Eye (tissue), 1 donor: ENCODE measurements around the gene BUD31.
"Not testable (repeated sequence)": the region's sequence is repeated elsewhere in the genome, so short reads cannot be mapped to it uniquely, and the experiment has no call there.

ENCODE experiments used
- DNase-seq: peaks from one replicate; pipeline ENCODE4 v3.0.0-alpha.2; 2015

Gene BUD31

GRCh38 chr7:99380823-99381663 is 27.7 kb upstream of the BUD31 start:
- no peak for DNase-seq

DNA sequence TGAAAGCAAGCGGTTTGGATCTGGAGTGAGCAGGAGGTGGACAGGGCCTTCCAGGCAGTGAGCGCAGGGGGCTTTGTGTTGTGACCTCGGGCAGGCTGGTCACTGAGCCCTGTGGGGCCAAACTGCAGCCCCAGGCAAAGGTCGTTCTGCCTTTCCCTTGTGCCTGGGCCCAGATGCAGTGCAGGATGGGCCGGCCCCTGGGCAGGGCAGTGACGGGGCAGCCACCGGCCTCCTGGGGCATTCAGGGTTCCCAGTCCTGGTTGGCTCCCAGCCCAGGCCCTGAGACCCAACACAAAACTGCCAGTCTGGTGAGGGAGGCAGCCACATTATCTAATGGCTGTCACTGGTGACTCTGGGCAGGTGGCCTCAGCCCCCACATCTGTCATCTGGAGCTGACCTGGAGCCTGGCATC is 27.1 kb upstream of the BUD31 start:
- DNase-seq, result no peak

DNA sequence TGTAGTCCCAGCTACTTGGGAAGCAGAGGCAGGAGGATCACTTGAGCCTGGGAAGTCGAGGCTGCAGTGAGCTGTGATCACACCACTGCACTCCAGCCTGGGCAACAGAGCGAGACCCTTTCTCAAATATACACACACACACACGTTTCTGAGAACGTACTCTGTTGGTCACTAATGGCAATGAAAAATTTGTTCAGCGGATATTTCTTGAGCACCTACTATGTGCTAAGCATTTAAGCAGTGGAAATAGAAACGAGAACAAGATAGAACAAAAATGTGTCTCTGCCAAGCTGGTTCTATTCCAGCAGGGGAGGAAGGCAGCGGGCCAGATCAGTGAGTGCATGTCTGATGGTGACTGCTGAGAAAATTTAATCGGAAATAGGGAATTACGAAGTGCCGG is 25.6 kb upstream of the BUD31 start:
- no peak for DNase-seq

- DNase-seq, result no peak
Measured at GRCh38 chr7:99383791-99384370, 24.9 kb upstream of the BUD31 start.

DNA sequence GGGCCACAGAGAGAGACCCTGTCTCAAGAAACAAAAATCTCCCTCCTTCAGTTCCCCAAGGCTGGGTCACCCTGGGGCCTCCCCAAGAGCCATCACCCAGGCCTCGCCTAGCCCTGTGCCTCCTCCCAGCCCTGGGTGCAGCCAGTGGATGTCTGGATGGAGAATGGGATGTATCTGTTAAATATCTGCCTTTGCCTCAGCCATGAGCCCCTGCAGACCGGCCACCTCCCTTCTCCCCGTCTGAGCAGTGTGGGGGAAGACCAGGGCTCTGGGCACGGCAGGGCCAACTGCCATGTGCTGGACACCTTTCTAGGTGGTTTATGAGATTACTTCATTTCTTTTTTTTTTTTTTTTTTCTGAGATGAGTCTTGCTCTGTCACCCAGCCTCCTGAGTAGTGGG is 24.2 kb upstream of the BUD31 start:
- DNase-seq, result no peak

DNA sequence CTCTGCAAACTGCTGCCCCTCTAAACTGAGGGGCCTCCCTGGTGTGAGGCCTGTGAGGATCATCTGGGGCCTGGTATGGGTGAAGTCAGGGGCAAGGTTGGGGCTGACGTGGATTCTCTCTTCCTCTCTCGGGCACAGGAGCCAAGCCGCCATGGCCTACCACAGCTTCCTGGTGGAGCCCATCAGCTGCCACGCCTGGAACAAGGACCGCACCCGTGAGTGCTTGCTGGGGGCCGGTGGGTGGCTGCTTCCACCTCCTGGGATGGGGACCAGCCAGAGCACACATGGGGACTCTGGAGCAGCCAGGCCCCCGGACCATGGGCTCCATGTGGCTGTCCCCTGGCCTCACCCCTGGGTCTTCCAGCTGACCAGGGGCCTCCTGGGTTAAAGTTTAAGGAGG is 23.2 kb upstream of the BUD31 start:
- DNase-seq, result no peak

DNA sequence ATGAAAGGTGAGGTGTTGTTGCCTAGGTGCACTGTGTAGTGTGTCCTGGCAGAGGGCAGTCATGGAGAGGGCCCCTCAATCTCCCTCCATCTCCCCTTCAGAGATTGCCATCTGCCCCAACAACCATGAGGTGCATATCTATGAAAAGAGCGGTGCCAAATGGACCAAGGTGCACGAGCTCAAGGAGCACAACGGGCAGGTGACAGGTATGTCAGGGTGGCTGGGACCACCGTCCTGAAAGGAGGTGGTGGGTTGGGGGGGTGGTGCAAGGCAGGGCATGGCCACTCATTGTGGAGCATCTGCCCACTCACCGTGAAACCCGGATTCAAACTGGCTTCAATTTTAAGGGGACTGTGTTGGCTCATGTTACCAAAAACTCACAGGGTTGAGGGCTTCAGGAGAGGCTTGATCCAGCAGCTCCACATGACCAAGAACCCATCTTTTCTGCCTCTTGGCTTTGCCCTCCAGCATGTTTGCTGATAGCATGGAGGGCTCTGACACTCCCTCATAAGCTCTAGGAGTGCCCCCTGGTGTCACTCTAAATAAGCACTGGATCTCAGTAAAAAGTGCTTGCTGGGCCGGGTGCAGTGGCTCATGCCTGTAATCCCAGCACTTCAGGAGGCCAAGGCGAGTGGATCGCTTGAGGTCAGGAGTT is 22.1 kb upstream of the BUD31 start:
- no peak for DNase-seq

- DNase-seq, result not testable (repeated sequence)
Measured at GRCh38 chr7:99387239-99387635, 21.5 kb upstream of the BUD31 start.

- DNase-seq, result no peak
Measured at GRCh38 chr7:99387912-99388311, 20.9 kb upstream of the BUD31 start.

DNA sequence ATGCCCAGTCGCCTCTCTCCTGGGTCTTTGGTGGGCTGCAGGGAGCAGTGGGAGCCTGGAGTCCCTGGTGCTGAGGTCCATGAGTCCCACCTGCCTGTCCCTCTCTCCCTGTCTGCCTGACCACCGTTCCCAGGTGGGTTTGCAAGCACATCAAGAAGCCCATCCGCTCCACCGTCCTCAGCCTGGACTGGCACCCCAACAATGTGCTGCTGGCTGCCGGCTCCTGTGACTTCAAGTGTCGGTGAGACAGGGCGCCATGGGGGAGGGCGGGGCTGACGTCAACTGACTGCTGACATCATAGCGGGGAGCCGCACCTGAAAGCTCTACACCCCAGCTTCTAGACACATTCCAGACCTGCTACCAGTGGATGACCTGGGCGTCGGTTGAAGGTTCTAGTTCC is 19.0 kb upstream of the BUD31 start:
- no peak for DNase-seq

DNA sequence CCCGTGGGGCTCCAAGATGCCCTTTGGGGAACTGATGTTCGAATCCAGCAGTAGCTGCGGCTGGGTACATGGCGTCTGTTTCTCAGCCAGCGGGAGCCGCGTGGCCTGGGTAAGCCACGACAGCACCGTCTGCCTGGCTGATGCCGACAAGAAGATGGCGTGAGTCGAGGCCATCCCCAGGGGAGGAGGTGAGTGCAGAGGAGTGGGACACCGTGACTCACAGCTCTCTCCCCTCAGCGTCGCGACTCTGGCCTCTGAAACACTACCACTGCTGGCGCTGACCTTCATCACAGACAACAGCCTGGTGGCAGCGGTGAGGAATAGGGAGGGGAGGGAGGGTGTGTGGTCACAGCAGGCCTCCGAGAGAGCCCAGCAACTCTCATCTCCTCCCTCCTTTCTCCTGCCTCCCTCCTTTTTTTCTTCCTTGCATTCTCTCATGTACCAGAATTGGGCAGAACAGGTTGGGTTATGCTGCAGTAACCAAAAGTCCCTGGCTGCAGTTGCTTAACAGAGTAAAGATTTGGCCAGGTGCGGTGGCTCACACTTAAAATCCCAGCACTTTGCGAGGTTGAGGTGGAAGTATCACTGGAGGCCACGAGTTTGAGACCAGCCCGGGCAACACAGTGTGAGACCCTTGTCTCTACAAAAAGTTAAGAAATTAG is 17.7 kb upstream of the BUD31 start:
- peak; percentile 21 for DNase-seq

DNA sequence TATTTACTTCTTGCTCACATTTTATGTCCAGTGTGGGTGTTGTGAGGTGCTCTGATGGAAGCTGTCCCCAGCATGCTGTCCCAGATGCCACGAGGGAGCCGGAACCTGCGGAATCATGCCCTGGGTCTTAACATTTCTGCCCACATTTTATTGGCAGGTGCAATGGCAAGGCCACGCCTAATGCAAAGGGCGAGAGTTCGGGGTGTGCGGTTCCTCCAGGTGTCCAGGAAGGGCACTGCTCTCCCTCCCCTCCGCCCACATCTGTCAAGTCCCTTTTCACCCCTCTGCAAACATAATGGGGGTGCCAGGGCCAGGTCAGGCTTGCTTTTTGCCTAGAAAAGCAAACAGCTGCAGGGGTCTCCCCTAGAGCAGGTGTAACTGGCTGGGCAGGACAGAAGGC is 16.7 kb upstream of the BUD31 start:
- DNase-seq, result no peak

GRCh38 chr7:99392659-99393354 is 16.0 kb upstream of the BUD31 start:
- DNase-seq, result peak; percentile 87

DNA sequence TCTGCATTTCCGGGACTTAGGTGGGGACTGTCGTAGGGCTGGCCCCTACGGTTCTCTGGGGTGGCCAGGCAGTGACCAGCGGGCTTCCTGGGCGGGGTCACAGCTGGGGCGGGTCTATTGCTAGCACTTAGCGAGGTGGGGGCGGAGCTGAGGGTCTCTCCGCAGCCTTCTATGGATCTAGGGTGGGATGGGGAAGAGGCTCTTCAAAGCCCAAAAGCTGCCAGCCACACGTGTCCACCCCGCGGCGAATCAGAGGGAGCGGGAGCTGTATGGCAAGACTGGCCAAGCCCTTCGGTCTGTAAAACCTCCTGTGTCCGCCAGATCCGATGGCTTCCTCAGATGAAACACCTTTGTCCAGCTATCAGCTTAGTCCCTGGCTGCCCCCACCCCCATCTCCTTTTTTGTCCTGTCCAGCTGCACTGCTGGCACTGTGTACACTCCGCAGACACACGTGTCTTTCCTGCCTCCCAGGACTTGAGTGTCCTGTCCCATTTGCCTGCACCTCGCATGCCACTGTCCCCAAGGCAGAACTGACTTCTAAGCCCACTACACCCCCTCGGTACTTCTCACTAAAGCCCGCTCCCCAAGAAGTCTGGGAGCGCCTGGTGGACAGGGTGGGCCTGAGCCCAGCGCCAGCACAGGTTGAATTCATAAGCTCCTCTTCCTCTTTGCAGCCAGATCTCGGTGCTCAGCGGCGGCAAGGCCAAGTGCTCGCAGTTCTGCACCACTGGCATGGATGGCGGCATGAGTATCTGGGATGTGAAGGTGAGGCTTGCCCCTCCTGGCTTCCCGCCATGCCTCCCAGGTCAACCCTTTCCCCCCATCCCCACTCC is 15.2 kb upstream of the BUD31 start:
- DNase-seq, result peak; percentile 80

GRCh38 chr7:99394188-99394502 is 14.6 kb upstream of the BUD31 start:
- DNase-seq, result no peak

GRCh38 chr7:99395616-99396327 is 13.0 kb upstream of the BUD31 start:
- no peak for DNase-seq

DNA sequence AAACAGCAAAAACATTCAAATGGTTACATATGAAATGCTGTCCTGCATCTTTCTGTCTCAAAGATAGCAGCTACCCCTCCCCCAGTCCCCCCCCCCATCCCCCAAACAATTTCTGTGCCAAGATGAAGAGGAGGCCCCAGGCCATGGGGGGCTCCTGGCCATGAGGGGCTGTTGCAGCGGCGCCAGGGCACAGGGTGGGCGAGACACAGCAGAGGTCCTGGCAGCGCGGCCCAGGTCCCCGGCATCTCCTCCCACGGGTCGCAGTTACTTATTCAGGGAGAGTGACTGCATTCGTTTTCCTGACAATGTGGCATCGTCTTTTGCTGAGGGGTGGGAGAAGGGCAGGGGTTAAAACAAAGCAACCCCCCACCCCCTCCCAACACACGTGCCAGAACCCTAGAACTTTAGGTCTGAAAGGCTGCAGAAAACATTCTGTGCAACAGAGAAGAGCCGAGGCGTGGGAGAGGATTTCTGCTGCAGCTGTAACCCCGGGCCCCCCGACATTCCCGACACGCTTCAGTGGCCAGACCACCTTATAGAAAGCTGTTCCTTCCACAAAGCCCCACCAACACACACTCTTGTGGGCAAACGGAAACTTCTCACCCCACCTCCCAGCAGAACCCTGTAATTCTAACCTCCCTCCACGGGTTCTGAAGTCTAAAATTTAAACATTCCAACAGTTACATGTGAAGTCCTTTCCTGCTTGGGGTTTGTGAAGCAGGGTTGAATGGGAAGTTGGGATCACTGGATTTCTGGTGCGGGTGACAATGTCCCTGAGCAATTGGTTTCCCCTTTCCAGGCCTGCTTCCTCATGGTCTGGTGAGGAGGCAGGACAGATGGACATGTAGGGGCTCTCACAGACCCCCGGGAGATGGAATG is 12.1 kb upstream of the BUD31 start:
- no peak for DNase-seq

DNA sequence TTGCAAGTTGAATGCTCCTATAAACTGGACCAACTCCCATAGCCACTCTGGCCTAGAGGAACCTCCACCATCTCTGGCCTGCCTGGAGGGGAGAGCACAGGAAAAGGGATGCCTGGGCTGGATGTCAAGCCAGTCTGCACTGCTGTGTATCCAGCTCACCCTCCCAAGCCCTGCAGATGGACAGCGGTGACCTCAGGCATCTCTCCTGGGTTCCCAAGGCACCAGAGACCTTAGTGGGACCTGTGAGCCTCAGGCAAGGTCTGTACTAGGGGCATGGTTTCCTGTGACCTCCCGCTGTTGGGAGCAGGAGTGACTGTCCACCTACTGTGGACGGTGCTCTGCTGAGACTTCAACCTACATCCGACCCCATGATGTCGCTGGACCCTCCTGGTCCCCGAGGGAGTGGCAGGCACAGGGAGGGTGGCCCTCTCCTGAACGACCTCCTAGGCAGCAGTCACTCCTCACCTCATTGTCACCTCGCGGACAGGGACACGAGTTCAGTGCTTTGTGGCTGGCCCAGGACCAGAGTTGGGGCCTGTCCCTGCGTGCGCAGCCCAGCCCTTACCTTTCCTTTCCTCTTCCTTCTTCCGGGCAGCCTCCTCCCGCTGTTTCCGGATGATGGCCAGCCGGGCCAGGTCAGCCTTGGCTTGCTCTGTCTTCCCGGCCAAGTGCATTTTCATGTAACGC is 11.3 kb upstream of the BUD31 start:
- no peak for DNase-seq

DNA sequence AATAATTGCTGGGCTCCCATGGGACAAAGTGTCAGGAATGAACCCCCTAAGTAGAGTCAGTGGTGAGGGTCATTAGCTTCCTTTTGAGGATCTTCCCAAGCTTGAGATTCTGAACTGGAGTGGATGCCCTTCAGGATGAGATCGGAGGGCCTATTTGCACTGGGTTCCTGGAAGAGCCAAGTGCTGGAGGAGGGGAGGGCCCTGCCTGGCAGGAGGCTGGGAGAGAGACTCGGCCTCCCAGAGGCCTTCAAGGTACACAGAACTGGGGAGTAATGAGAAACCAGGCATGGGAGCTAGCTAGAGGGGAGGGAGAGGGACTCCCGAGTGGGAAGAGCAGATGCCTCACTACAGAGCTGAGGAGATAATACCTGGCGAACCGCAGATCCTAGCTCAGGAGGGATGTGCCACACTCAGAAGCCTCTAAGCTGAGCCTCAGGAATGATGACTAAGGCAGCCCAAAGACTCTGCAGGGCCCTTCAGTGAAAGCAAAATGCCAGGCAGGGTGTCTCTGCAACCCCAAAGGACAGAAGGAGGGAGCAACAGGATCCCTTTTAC is 9.8 kb upstream of the BUD31 start:
- no peak for DNase-seq

DNA sequence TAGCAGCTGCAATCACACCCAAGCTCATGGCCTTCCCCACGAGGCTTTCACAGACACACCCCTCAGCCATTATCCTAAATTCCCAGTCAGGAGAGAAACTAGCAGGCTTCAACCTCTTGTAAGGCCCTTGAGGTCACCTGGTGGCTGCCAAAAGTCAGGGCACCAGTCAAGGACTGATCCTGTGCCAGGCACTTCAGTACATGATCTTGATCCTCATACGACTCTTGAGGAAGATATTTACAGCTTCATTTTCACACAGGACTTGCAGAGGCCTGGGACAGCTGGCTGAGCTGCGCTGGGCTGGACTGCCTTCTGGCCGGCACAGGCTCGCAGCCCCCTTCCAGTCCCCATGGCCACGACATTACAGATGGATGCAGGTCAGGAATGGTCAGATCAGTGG is 9.2 kb upstream of the BUD31 start:
- no peak for DNase-seq
